T-helper 1 cell treated with Interleukin-12 subunit alpha and Interleukin-12 subunit beta and Interleukin-4 antibody, amounts not matched to agents 30 μg/mL and 1 μg/mL, for 36 hours (primary cell): Measurements from ENCODE around the gene NDEL1.

Experiments
- H3K27ac Mint-ChIP-seq: one replicate; pipeline ENCODE4 v1.8.0; 2021; ENCODE audit warnings: mild to moderate bottlenecking, mixed read lengths
- H3K27me3 Mint-ChIP-seq: one replicate; pipeline ENCODE4 v1.8.0; 2021; ENCODE audit warnings: low read depth, mixed read lengths
- H3K36me3 Mint-ChIP-seq: one replicate; pipeline ENCODE4 v1.8.0; 2021; ENCODE audit warnings: low read depth, mixed read lengths
- H3K4me1 Mint-ChIP-seq: one replicate; pipeline ENCODE4 v1.8.0; 2021; ENCODE audit warnings: low read depth, mixed read lengths
- H3K4me3 Mint-ChIP-seq: one replicate; pipeline ENCODE4 v1.8.0; 2021; ENCODE audit warnings: mild to moderate bottlenecking, moderate library complexity, mixed read lengths
- H3K9me3 Mint-ChIP-seq: one replicate; pipeline ENCODE4 v1.8.0; 2021; ENCODE audit warnings: mixed read lengths

NDEL1 gene

GRCh38 chr17:8430966-8431365, 4.7 kb upstream of the NDEL1 start:
- Mint-ChIP-seq H3K27ac (no peak overlapping the region), H3K4me3 (no peak overlapping the region), H3K36me3 (no peaks in the 10 kb centered on the region), H3K27me3 (no peaks in the 10 kb centered on the region), H3K9me3 (no peaks in the 10 kb centered on the region), H3K4me1 (peaks cover 6% of the 10 kb centered on the region)

- H3K9me3 Mint-ChIP-seq = no peaks in the 10 kb centered on the region
- peaks cover 35% of the 10 kb centered on the region for H3K4me1 Mint-ChIP-seq
- H3K36me3 Mint-ChIP-seq = peaks cover 7% of the 10 kb centered on the region
- peak overlapping the region; percentile 93 for H3K27ac Mint-ChIP-seq
- no peaks in the 10 kb centered on the region for H3K27me3 Mint-ChIP-seq
- peak overlapping the region; percentile 95 for H3K4me3 Mint-ChIP-seq
These were observed 622 bp downstream of the NDEL1 start for GRCh38 chr17:8436169-8436843.

GRCh38 chr17:8436844-8437171, 1.1 kb downstream of the NDEL1 start:
- peak overlapping the region; percentile 93 for H3K27ac Mint-ChIP-seq
- H3K27me3 Mint-ChIP-seq = no peaks in the 10 kb centered on the region
- H3K4me3 Mint-ChIP-seq = peak overlapping the region; percentile 95
- peaks cover 40% of the 10 kb centered on the region for H3K4me1 Mint-ChIP-seq
- H3K36me3 Mint-ChIP-seq = peaks cover 7% of the 10 kb centered on the region
- H3K9me3 Mint-ChIP-seq = no peaks in the 10 kb centered on the region

DNA sequence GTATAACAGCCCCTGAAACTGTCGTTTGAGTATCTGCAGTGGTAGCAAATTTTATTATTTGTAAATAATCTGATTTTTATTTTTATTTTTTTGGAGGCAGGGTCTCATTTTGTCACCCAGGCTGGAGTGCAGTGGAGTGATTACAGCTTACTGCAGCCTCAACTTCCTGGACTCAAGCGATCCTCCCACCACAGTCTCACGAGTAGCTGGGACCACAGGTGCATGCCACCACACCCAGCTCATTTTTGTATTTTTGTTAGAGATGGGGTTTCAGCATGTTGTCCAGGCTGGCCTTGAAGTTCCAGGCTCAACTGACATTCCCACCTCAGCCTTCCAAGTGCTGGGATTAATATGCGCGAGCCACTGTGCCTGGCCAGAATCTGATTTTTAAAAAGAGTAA, 2.8 kb downstream of the NDEL1 start:
- no peak overlapping the region for H3K4me3 Mint-ChIP-seq
- H3K27me3 Mint-ChIP-seq = no peaks in the 10 kb centered on the region
- H3K4me1 Mint-ChIP-seq = peaks cover 41% of the 10 kb centered on the region
- peaks cover 7% of the 10 kb centered on the region for H3K36me3 Mint-ChIP-seq
- H3K9me3 Mint-ChIP-seq = no peaks in the 10 kb centered on the region
- H3K27ac Mint-ChIP-seq = no peak overlapping the region

DNA sequence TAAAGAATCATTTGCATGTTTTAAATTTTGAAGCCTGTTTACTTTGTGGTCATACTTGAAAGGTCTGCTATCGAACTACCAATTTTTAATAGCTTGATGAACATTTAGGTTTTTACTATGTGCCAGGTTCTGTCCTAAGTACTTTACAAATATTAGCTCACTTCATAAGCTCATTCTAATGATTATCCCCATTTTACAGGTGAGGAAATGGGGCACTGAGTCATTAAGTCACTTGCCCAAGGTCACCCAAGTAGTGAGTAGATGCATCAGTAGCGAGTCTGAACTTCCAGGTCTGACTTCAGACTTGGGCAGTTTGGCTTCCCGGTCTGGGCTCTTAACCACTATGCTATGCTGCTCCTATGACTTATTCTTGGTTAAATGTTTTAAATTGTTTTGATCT, 4.0 kb downstream of the NDEL1 start:
- Mint-ChIP-seq H3K27ac (no peak overlapping the region), H3K27me3 (no peaks in the 10 kb centered on the region), H3K9me3 (no peaks in the 10 kb centered on the region), H3K4me3 (no peak overlapping the region), H3K36me3 (peaks cover 13% of the 10 kb centered on the region), H3K4me1 (peaks cover 47% of the 10 kb centered on the region)

GRCh38 chr17:8441690-8442089, 6.0 kb downstream of the NDEL1 start:
- Mint-ChIP-seq H3K36me3 (peaks cover 17% of the 10 kb centered on the region), H3K4me3 (no peak overlapping the region), H3K4me1 (peaks cover 40% of the 10 kb centered on the region), H3K9me3 (no peaks in the 10 kb centered on the region), H3K27ac (no peak overlapping the region), H3K27me3 (no peaks in the 10 kb centered on the region)

DNA sequence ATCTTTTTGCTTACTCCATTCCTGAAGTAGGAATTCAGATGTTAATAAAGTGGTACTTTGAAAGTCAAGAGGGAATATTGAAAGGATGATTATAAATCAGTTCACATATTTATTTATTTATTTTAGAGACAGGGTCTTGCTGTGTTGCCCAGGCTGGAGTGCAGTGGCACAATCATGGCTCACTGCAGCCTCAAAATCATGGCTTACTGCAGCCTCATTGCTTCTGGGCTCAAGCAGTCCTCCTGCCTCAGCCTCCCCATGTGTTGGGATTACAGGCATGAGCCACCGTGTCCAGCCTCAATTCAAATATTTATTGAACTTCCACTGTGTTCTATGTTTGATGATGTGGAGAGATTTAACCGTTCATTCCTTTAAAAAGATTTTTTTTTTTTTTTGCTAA, 6.6 kb downstream of the NDEL1 start:
- peaks cover 21% of the 10 kb centered on the region for H3K36me3 Mint-ChIP-seq
- no peak overlapping the region for H3K27ac Mint-ChIP-seq
- H3K4me1 Mint-ChIP-seq = peaks cover 37% of the 10 kb centered on the region
- H3K4me3 Mint-ChIP-seq = no peak overlapping the region
- no peaks in the 10 kb centered on the region for H3K9me3 Mint-ChIP-seq
- no peaks in the 10 kb centered on the region for H3K27me3 Mint-ChIP-seq

GRCh38 chr17:8443756-8444155, 8.1 kb downstream of the NDEL1 start:
- H3K27ac Mint-ChIP-seq = no peak overlapping the region
- H3K27me3 Mint-ChIP-seq = no peaks in the 10 kb centered on the region
- H3K4me1 Mint-ChIP-seq = peaks cover 31% of the 10 kb centered on the region
- H3K36me3 Mint-ChIP-seq = peaks cover 26% of the 10 kb centered on the region
- no peaks in the 10 kb centered on the region for H3K9me3 Mint-ChIP-seq
- H3K4me3 Mint-ChIP-seq = no peak overlapping the region

DNA sequence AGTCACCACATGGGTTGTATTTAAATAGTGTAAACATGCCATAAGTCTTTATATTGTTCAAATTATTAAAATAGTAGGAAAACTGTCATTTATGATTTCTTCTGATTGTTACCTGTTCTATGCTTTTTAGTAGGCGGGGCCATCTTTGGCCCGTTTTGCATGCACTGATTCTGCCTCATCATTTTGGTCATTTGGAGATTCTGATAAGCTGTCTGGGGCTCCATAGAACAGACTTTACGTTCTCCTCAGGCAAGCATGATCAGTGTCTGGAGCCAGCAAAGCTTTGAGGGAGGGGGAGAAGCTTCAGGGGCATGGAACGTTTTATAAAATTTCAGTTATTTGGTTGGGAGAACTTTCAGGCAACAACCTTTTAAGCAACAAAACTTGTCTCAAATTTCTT, 8.8 kb downstream of the NDEL1 start:
- Mint-ChIP-seq H3K4me1 (peaks cover 31% of the 10 kb centered on the region), H3K9me3 (no peaks in the 10 kb centered on the region), H3K4me3 (no peak overlapping the region), H3K36me3 (peaks cover 29% of the 10 kb centered on the region), H3K27ac (no peak overlapping the region), H3K27me3 (no peaks in the 10 kb centered on the region)

DNA sequence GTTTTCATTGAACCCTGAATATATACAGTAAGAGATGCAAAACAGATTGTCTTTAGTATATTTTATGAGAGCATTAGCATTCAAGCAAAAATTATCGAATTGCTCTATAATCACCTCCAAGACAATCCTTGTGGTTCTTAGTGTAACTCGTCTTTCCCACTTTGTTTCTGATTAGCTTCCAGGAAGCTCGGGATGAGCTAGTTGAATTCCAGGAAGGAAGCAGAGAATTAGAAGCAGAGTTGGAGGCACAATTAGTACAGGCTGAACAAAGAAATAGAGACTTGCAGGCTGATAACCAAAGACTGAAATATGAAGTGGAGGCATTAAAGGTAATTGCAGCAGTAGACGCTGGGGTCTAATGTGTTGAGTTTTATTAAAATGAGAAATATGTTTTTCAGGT, 9.9 kb downstream of the NDEL1 start:
- no peak overlapping the region for H3K4me3 Mint-ChIP-seq
- peaks cover 30% of the 10 kb centered on the region for H3K36me3 Mint-ChIP-seq
- peaks cover 27% of the 10 kb centered on the region for H3K4me1 Mint-ChIP-seq

GRCh38 chr17:8447799-8448198, 12.1 kb downstream of the NDEL1 start:
- H3K27ac Mint-ChIP-seq = no peak overlapping the region

More for the DNA sequence above, 9.9 kb downstream of the NDEL1 start:
- H3K27ac Mint-ChIP-seq = no peak overlapping the region
- H3K9me3 Mint-ChIP-seq = no peaks in the 10 kb centered on the region
- no peaks in the 10 kb centered on the region for H3K27me3 Mint-ChIP-seq

DNA sequence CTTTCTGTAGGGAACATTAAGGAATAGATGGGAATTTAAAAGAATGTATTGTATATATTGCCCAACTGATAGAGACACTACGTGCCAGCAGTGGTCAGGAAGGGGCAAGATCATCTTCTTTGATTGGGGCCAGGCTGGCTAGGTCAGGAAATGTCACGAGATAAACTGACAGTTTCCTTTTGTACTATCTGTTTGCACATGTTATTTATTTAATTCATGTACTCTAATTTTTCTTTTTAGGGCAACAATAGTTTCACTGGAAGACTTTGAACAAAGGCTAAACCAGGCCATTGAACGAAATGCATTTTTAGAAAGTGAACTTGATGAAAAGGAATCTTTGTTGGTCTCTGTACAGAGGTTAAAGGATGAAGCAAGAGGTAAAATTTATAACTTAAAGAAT, 12.6 kb downstream of the NDEL1 start:
- H3K9me3 Mint-ChIP-seq = no peaks in the 10 kb centered on the region
- H3K27me3 Mint-ChIP-seq = no peaks in the 10 kb centered on the region
- H3K4me3 Mint-ChIP-seq = no peak overlapping the region
- H3K36me3 Mint-ChIP-seq = peaks cover 44% of the 10 kb centered on the region
- H3K27ac Mint-ChIP-seq = no peak overlapping the region
- peaks cover 14% of the 10 kb centered on the region for H3K4me1 Mint-ChIP-seq

More at GRCh38 chr17:8447799-8448198, 12.1 kb downstream of the NDEL1 start:
- no peaks in the 10 kb centered on the region for H3K27me3 Mint-ChIP-seq
- H3K36me3 Mint-ChIP-seq = peaks cover 43% of the 10 kb centered on the region
- no peak overlapping the region for H3K4me3 Mint-ChIP-seq
- H3K4me1 Mint-ChIP-seq = peaks cover 14% of the 10 kb centered on the region
- no peaks in the 10 kb centered on the region for H3K9me3 Mint-ChIP-seq

DNA sequence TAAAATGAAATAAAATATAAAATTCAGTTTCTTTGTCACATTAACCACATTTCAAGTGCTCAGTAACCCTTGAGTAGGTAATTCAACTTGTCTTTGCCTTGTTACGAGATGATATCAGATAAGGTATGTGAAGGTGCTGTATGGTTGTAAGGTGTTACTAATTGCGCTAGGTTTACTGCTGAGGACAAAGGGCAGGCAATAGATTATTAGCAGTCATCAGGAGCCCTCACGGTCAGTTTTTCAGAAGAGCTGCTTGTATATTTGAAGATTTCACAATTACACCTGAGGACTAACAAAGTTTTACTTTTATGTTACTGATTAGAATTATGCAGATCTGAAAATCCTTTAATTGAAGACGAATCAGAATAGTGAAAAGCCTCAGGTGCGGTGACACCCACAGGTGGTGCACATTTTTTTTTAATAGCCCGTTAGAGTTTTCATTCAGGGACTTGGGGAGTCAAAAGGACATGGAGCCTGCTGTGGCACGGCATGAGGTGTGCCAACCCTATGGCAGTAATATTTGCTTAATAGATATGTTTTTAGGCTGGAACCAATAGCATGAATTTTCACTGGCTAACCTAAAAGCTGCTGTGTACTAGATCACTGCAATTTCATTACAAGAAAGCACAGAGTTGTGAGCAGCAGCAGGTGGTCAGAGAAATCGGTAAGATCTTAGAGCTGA, 16.4 kb downstream of the NDEL1 start:
- peaks cover 50% of the 10 kb centered on the region for H3K36me3 Mint-ChIP-seq

DNA sequence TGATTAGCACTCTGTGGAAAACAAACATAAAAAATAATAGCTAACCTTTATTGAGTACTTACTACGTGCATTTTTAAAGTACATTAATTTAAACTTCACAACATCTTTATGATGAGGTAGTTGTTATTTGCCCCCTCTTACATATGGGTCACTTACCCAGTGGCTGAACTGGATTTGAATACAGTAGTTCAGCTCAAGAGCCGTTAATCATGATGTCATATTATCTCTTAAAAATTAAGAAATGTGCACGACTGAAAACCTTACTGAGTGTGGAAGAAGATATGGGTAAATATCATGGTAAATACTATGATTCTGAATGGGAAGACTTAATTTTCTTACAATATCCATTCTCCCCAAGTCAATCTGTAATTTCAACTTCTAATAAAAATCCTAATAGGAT, 17.6 kb downstream of the NDEL1 start:
- H3K27ac Mint-ChIP-seq = no peak overlapping the region
- peaks cover 16% of the 10 kb centered on the region for H3K4me1 Mint-ChIP-seq
- no peak overlapping the region for H3K4me3 Mint-ChIP-seq
- H3K9me3 Mint-ChIP-seq = no peaks in the 10 kb centered on the region
- H3K36me3 Mint-ChIP-seq = peaks cover 53% of the 10 kb centered on the region
- H3K27me3 Mint-ChIP-seq = no peaks in the 10 kb centered on the region

More for the DNA sequence above, 16.4 kb downstream of the NDEL1 start:
- no peaks in the 10 kb centered on the region for H3K27me3 Mint-ChIP-seq
- H3K9me3 Mint-ChIP-seq = no peaks in the 10 kb centered on the region
- no peak overlapping the region for H3K27ac Mint-ChIP-seq
- peaks cover 19% of the 10 kb centered on the region for H3K4me1 Mint-ChIP-seq
- no peak overlapping the region for H3K4me3 Mint-ChIP-seq

- H3K36me3 Mint-ChIP-seq = peaks cover 44% of the 10 kb centered on the region
- peaks cover 12% of the 10 kb centered on the region for H3K4me1 Mint-ChIP-seq
- no peaks in the 10 kb centered on the region for H3K27me3 Mint-ChIP-seq
These were observed 20.1 kb downstream of the NDEL1 start for GRCh38 chr17:8455665-8456209.

More at GRCh38 chr17:8455665-8456209, 20.1 kb downstream of the NDEL1 start:
- Mint-ChIP-seq H3K27ac (peak overlapping the region; percentile 37), H3K9me3 (no peaks in the 10 kb centered on the region), H3K4me3 (no peak overlapping the region)
